NT2/D1 (cell line): ENCODE data around the gene ADAM17.

ENCODE experiments used
- SUZ12 ChIP-seq: IDR thresholded peaks from 2 replicates; pipeline ENCODE4 v1.6.1; 2011; ENCODE audit not compliant: insufficient read length, insufficient read depth; ENCODE audit errors: extremely low read depth
- YY1 ChIP-seq: IDR thresholded peaks from 2 replicates; pipeline ENCODE4 v1.6.1; 2011; ENCODE audit not compliant: insufficient read length, insufficient read depth
- ZNF274 ChIP-seq: IDR thresholded peaks from 2 replicates; pipeline ENCODE4 v1.6.1; 2011; ENCODE audit warnings: mild to moderate bottlenecking, low read depth, low read length

- TF ChIP-seq ZNF274, result no peak
- no peak for TF ChIP-seq YY1
- TF ChIP-seq SUZ12, result no peak
Observed at GRCh38 chr2:9477914-9478313, 77.7 kb downstream of the ADAM17 start.
